Measurements from ENCODE around the gene EIF4G1.

The EIF4G1 gene

DNA sequence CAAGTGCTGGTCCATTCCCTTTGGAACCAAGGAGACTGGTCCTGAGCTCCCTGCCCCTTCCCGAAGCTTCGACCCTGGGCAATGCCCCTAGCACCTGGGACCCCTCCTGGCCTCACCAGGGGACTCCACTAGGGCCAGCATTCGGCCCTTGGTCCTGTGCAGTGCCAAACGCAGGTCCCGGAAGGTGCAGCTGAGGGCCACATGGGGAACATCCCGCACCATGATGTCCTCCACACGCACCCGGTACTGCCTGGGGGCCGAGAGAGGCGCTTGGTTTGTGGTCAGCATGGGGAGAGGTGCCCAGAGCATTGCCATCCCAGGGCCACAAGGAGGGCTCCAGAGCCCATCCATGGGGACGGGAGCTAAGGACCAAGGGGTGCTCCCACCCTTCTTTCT lies 39.1 kb downstream of the EIF4G1 start:
- Histone ChIP-seq H3K4me1 (ENCODE audit: control insufficient read depth, insufficient read depth, low read length) (peaks cover 14% of the 10 kb centered on the region), H3K27me3 (ENCODE audit: control insufficient read depth, insufficient read depth, low read length) (no peaks in the 10 kb centered on the region), H3K27ac (ENCODE audit: low read depth, low read length) (no peak overlapping the region), H3K9me3 (ENCODE audit: control insufficient read depth, insufficient read depth, low read length) (no peaks in the 10 kb centered on the region), H3K4me3 (ENCODE audit: low read depth, low read length) (no peak overlapping the region), H3K36me3 (ENCODE audit: control insufficient read depth, insufficient read depth, low read length) (peaks cover 60% of the 10 kb centered on the region), H3K9ac (ENCODE audit: low read depth, low read length) (no peak overlapping the region)

GRCh38 chr3:184354121-184354728 lies 39.8 kb downstream of the EIF4G1 start:
- H3K27me3 ChIP-seq (ENCODE audit: control insufficient read depth, insufficient read depth, low read length), result peaks cover 2% of the 10 kb centered on the region; the same call in 1 of the 2 replicates
- H3K4me3 ChIP-seq (ENCODE audit: low read depth, low read length), result no peak overlapping the region
- no peak overlapping the region for H3K9ac ChIP-seq (ENCODE audit: low read depth, low read length)
- no peak overlapping the region for H3K27ac ChIP-seq (ENCODE audit: low read depth, low read length)
- peaks cover 16% of the 10 kb centered on the region for H3K4me1 ChIP-seq (ENCODE audit: control insufficient read depth, insufficient read depth, low read length)
- no peaks in the 10 kb centered on the region for H3K9me3 ChIP-seq (ENCODE audit: control insufficient read depth, insufficient read depth, low read length)
- peaks cover 62% of the 10 kb centered on the region for H3K36me3 ChIP-seq (ENCODE audit: control insufficient read depth, insufficient read depth, low read length)

DNA sequence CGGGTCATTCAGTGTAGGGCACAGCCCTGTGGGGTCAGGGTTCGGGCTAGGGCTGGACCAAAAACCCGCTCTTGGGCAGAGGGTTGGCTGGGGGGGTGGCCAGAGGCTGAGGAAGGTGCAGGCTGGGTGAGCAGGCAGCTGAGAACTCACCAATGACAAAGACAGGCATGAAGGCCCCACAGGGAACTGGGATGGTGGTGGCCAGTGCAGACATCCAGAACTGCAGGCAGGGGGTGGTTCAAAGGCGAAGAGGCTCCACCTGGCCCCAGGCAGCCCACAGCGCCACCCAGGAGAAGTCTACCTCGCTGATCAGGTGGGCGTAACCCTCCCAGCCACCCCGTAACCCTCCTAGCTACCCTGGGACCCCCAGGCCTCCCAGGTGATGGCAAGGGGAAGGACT lies 40.3 kb downstream of the EIF4G1 start:
- Histone ChIP-seq H3K36me3 (ENCODE audit: control insufficient read depth, insufficient read depth, low read length) (peaks cover 62% of the 10 kb centered on the region), H3K27ac (ENCODE audit: low read depth, low read length) (no peak overlapping the region), H3K4me3 (ENCODE audit: low read depth, low read length) (no peak overlapping the region), H3K9ac (ENCODE audit: low read depth, low read length) (no peak overlapping the region), H3K4me1 (ENCODE audit: control insufficient read depth, insufficient read depth, low read length) (peaks cover 19% of the 10 kb centered on the region), H3K9me3 (ENCODE audit: control insufficient read depth, insufficient read depth, low read length) (no peaks in the 10 kb centered on the region), H3K27me3 (ENCODE audit: control insufficient read depth, insufficient read depth, low read length) (peaks cover 3% of the 10 kb centered on the region; the same call in 1 of the 2 replicates)

GRCh38 chr3:184355261-184356040 lies 41.0 kb downstream of the EIF4G1 start:
- Histone ChIP-seq H3K27ac (ENCODE audit: low read depth, low read length) (no peak overlapping the region), H3K36me3 (ENCODE audit: control insufficient read depth, insufficient read depth, low read length) (peaks cover 62% of the 10 kb centered on the region), H3K4me1 (ENCODE audit: control insufficient read depth, insufficient read depth, low read length) (peaks cover 24% of the 10 kb centered on the region), H3K9ac (ENCODE audit: low read depth, low read length) (no peak overlapping the region), H3K4me3 (ENCODE audit: low read depth, low read length) (no peak overlapping the region), H3K9me3 (ENCODE audit: control insufficient read depth, insufficient read depth, low read length) (no peaks in the 10 kb centered on the region), H3K27me3 (ENCODE audit: control insufficient read depth, insufficient read depth, low read length) (peaks cover 9% of the 10 kb centered on the region)

DNA sequence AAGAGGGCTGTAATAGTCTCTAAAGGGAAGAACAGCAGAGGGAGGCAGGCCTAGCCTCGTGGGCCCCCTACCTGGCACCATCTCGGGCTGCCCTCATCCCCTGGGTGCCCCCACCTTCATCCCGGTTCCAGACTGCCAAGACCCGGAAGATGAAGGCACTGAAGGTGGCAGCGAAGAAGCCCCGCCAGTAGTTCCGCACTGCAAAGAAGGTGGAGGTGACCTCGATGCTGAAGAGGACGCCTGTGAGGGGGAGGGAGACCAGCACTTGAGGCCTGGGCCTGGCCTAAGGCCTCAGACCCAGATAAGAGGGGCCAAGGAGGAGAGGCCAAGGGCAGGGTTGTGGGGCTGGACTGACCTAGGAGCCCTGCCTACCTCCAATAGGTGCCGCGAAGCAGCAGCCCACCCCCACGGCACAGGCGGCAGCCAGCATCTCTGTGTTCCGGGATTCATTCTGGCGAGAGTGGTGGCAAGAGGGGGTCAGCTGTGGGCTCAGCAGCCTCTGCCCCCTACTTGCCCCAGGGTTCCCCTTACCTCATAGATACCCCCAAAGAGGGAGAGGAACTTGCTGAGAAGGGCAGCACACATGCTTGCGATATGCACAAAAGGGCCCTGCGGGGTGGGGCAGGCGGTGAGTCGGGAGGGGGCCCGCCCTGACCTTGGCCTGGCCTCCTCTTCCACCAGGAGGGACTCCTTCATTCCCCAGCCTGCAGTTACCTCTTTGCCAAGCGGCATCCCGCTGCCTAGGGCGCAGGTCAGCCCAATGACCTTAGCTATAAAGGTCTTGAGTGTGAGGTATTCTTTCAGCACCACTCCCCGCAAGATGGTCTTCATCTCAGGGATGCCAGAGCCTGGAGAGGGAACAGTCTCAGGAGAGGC lies 43.1 kb downstream of the EIF4G1 start:
- H3K4me1 ChIP-seq (ENCODE audit: control insufficient read depth, insufficient read depth, low read length), result peaks cover 13% of the 10 kb centered on the region
- no peaks in the 10 kb centered on the region for H3K9me3 ChIP-seq (ENCODE audit: control insufficient read depth, insufficient read depth, low read length)
- peaks cover 17% of the 10 kb centered on the region for H3K27me3 ChIP-seq (ENCODE audit: control insufficient read depth, insufficient read depth, low read length)
- H3K27ac ChIP-seq (ENCODE audit: low read depth, low read length), result no peak overlapping the region
- H3K36me3 ChIP-seq (ENCODE audit: control insufficient read depth, insufficient read depth, low read length), result peaks cover 51% of the 10 kb centered on the region
- H3K9ac ChIP-seq (ENCODE audit: low read depth, low read length), result no peak overlapping the region
- no peak overlapping the region for H3K4me3 ChIP-seq (ENCODE audit: low read depth, low read length)

GRCh38 chr3:184358124-184358767 lies 43.8 kb downstream of the EIF4G1 start:
- H3K9ac ChIP-seq (ENCODE audit: low read depth, low read length), result no peak overlapping the region
- peaks cover 44% of the 10 kb centered on the region for H3K36me3 ChIP-seq (ENCODE audit: control insufficient read depth, insufficient read depth, low read length)
- H3K27me3 ChIP-seq (ENCODE audit: control insufficient read depth, insufficient read depth, low read length), result peaks cover 17% of the 10 kb centered on the region
- no peaks in the 10 kb centered on the region for H3K9me3 ChIP-seq (ENCODE audit: control insufficient read depth, insufficient read depth, low read length)
- H3K4me1 ChIP-seq (ENCODE audit: control insufficient read depth, insufficient read depth, low read length), result peaks cover 13% of the 10 kb centered on the region
- no peak overlapping the region for H3K27ac ChIP-seq (ENCODE audit: low read depth, low read length)
- H3K4me3 ChIP-seq (ENCODE audit: low read depth, low read length), result no peak overlapping the region

- Histone ChIP-seq H3K9me3 (ENCODE audit: control insufficient read depth, insufficient read depth, low read length) (no peaks in the 10 kb centered on the region), H3K4me3 (ENCODE audit: low read depth, low read length) (no peak overlapping the region), H3K27ac (ENCODE audit: low read depth, low read length) (no peak overlapping the region), H3K27me3 (ENCODE audit: control insufficient read depth, insufficient read depth, low read length) (peaks cover 17% of the 10 kb centered on the region), H3K9ac (ENCODE audit: low read depth, low read length) (no peak overlapping the region), H3K36me3 (ENCODE audit: control insufficient read depth, insufficient read depth, low read length) (peaks cover 37% of the 10 kb centered on the region), H3K4me1 (ENCODE audit: control insufficient read depth, insufficient read depth, low read length) (peaks cover 13% of the 10 kb centered on the region)
Observed at GRCh38 chr3:184358921-184359350, 44.5 kb downstream of the EIF4G1 start.

DNA sequence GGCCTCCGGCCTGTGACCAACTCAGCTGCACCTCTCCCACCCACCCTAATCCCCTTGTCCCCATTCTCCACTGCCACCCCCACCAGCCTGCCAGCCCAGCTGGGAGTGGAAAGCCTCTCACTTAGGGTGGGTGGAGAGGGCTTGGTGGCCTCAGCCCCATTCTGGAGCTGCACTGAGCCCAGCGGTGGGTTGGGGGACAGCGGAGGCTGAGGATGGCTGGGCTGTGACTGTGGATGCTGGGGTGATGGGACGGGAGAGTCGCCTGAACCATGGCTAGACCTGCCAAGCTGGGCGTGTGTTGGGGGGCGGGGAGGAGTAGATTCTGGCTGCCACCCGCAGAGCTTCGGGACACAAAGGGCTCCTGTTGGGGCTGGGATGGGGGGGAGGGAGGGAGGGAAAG lies 45.2 kb downstream of the EIF4G1 start:
- H3K27me3 ChIP-seq (ENCODE audit: control insufficient read depth, insufficient read depth, low read length), result peaks cover 17% of the 10 kb centered on the region
- H3K27ac ChIP-seq (ENCODE audit: low read depth, low read length), result no peak overlapping the region
- peaks cover 36% of the 10 kb centered on the region for H3K36me3 ChIP-seq (ENCODE audit: control insufficient read depth, insufficient read depth, low read length)
- H3K9me3 ChIP-seq (ENCODE audit: control insufficient read depth, insufficient read depth, low read length), result no peaks in the 10 kb centered on the region
- no peak overlapping the region for H3K9ac ChIP-seq (ENCODE audit: low read depth, low read length)
- H3K4me1 ChIP-seq (ENCODE audit: control insufficient read depth, insufficient read depth, low read length), result peaks cover 13% of the 10 kb centered on the region
- no peak overlapping the region for H3K4me3 ChIP-seq (ENCODE audit: low read depth, low read length)

DNA sequence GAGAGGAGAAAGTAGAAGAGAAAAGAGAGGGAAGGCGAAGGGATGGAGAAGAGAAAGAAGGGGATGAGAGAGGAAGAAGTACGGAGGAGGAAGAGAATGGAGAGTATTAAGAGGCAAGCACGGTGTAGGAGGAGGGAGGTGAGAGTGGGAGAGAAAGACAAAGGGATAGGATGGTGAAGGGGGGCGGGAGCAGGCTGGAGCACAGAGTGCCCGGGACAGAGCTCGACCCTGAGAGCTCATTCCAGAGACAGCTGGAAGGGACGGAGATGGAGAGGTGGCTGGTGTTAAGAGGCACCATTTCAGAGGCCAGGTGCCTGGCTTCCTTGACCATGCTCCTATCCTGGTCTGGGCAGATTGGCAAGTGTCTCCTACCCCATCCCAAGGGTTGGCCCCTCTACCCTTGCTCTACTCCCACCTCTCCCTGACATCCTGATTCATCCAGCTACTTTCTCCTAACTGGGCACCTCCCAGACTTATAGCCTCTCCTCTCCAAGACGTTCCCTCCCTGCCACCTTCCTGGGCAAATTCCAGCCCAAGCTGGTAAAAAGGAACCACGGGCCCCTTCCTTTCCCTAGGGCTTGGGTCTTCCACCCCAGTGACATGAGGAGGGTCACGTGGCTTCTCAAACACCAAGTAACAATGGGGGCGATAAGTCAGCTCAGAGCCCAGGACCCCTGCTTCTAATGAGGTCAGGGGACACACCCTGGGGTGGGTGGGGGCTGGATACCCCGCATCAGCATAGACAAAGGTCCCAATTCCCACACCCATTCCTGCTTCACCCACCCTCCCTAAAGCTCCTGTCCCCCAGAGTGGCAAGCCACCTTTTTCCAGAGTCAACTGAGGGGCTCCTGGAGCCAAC lies 45.9 kb downstream of the EIF4G1 start:
- Histone ChIP-seq H3K4me3 (ENCODE audit: low read depth, low read length) (peak overlapping the region; percentile 95), H3K9me3 (ENCODE audit: control insufficient read depth, insufficient read depth, low read length) (no peaks in the 10 kb centered on the region), H3K9ac (ENCODE audit: low read depth, low read length) (no peak overlapping the region), H3K27ac (ENCODE audit: low read depth, low read length) (no peak overlapping the region), H3K4me1 (ENCODE audit: control insufficient read depth, insufficient read depth, low read length) (peaks cover 13% of the 10 kb centered on the region), H3K36me3 (ENCODE audit: control insufficient read depth, insufficient read depth, low read length) (peaks cover 37% of the 10 kb centered on the region), H3K27me3 (ENCODE audit: control insufficient read depth, insufficient read depth, low read length) (peaks cover 17% of the 10 kb centered on the region)

Data from HUES48 (cell line).